ENCODE data around the gene AGBL5. TPM values are rescaled to one million over a fixed set of nuclear protein-coding genes. Genes with fewer than 3 reads are reported as not detected.

The AGBL5 gene
- total and polyA plus RNA-seq, 2 donors (not counting 1 experiment from before 2014, with no cell fraction given) = 10.0 to 17.5 TPM

DNA sequence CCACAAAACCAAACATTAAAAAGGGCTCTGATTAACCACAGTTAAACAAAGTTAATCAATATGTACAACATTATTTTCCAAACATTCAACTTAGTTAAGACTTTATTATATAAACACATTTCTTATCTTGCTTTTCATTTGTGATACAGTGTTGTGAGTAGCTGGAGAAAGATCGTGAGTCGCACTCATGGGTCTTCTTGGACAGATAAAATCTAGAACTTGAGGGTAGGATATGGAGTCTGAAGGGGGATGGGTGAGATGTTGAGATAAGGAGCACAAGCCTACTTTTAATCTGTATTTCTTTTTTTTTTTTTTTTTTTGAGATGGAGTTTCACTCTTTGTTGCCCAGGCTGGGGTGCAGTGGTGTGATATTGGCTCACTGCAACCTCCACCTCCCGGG, 41.3 kb upstream of the AGBL5 start:
- no peaks in the 10 kb centered on the region for H3K79me2 ChIP-seq (ENCODE audit: control insufficient read depth, insufficient read depth, low read length)
- Mint-ChIP-seq H3K4me1 (no peaks in the 10 kb centered on the region), H3K4me3 (no peak overlapping the region), H3K27me3 (peaks cover 18% of the 10 kb centered on the region), H3K9me3 (ENCODE audit: insufficient read depth) (no peaks in the 10 kb centered on the region), H3K27ac (no peak overlapping the region)
- H2AFZ ChIP-seq (ENCODE audit: insufficient read depth, low read depth, low read length, poor library complexity, severe bottlenecking) = no peak overlapping the region
- peaks cover 0 to 4% (median 0%) of the 10 kb centered on the region in 4 experiments for H3K27me3 ChIP-seq (replicated peaks in 1 of 4; ENCODE audit: control extremely low read depth in 1 of 4, control insufficient read depth in 3 of 4, insufficient read depth in 4 of 4, low read length in 3 of 4)
- CTCF ChIA-PET = no interaction called here
- H3K9ac ChIP-seq (ENCODE audit: low read length) = no peak overlapping the region
- H3K9me3 ChIP-seq (ENCODE audit: control extremely low read depth in 1 of 3, control insufficient read depth in 2 of 3, insufficient read depth in 1 of 3, low read length in 2 of 3) = no peaks in the 10 kb centered on the region
- no peak overlapping the region for H3K4me3 ChIP-seq (ENCODE audit: control extremely low read depth in 1 of 5, extremely low read depth in 1 of 5, insufficient read depth in 1 of 5, low read depth in 2 of 5, low read length in 4 of 5)
- WGBS (ENCODE audit: insufficient coverage) = 93% methylated on average over 2 of the region's 3 CpGs
- no peaks in the 10 kb centered on the region for H4K20me1 ChIP-seq (ENCODE audit: control insufficient read depth, insufficient read depth, low read length, poor library complexity, severe bottlenecking)
- POLR2A ChIA-PET = no interaction called here
- DNase-seq = no peak
- intact Hi-C loops (cut with micrococcal nuclease) = no loop called here
- no peak for TF ChIP-seq EZH2 (IDR thresholded peaks at IDR 0.05; ENCODE audit: borderline replicate concordance, insufficient read depth, low read depth, low read length, poor library complexity, severe bottlenecking)
- TF ChIP-seq, protein P1, sequence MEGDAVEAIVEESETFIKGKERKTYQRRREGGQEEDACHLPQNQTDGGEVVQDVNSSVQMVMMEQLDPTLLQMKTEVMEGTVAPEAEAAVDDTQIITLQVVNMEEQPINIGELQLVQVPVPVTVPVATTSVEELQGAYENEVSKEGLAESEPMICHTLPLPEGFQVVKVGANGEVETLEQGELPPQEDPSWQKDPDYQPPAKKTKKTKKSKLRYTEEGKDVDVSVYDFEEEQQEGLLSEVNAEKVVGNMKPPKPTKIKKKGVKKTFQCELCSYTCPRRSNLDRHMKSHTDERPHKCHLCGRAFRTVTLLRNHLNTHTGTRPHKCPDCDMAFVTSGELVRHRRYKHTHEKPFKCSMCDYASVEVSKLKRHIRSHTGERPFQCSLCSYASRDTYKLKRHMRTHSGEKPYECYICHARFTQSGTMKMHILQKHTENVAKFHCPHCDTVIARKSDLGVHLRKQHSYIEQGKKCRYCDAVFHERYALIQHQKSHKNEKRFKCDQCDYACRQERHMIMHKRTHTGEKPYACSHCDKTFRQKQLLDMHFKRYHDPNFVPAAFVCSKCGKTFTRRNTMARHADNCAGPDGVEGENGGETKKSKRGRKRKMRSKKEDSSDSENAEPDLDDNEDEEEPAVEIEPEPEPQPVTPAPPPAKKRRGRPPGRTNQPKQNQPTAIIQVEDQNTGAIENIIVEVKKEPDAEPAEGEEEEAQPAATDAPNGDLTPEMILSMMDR (IDR thresholded peaks at IDR 0.05) = no peak
- no peak for ATAC-seq (ENCODE audit: low read depth)
- H3K4me1 ChIP-seq (ENCODE audit: control insufficient read depth in 2 of 2, insufficient read depth in 2 of 2, low read length in 2 of 2) = no peaks in the 10 kb centered on the region
- H3K36me3 ChIP-seq (replicated peaks in 1 of 2; ENCODE audit: control extremely low read depth in 1 of 2, control insufficient read depth in 1 of 2, extremely low read depth in 1 of 2, insufficient read depth in 2 of 2, low read length in 1 of 2) = no peaks in the 10 kb centered on the region
- H3K4me2 ChIP-seq (replicated peaks; ENCODE audit: low read depth, low read length, poor library complexity, severe bottlenecking) = no peak overlapping the region
- H3K27ac ChIP-seq (ENCODE audit: low read length in 2 of 2) = no peak overlapping the region

DNA sequence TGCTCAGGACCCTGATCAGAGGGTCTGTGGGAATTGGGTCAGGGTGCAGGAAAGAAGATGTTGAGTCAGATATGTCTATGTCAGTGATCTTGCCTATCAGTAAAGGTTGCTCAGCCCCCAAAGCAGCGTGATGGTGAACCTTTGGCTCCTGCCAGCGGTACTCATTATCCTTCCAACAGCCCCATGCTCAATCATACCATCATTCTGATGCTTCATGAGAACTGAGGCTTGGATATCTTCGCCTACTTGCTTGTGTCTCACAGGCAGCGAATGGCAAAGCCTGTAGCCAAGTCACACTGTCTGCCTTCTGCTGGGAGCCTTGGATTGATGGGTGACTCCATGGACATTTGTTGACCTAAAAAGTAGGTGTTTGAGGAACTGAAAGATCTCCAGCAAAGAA, 37.7 kb upstream of the AGBL5 start:
- H3K27ac Mint-ChIP-seq = no peak overlapping the region
- intact Hi-C loops (cut with micrococcal nuclease) = no loop called here
- no peak overlapping the region for H3K27ac ChIP-seq (ENCODE audit: low read length in 2 of 2)
- peaks cover 8% of the 10 kb centered on the region for H3K27me3 Mint-ChIP-seq
- H3K9me3 Mint-ChIP-seq (ENCODE audit: insufficient read depth) = no peaks in the 10 kb centered on the region
- no peak overlapping the region for H3K9ac ChIP-seq (ENCODE audit: low read length)
- H3K9me3 ChIP-seq (ENCODE audit: control extremely low read depth in 1 of 3, control insufficient read depth in 2 of 3, insufficient read depth in 1 of 3, low read length in 2 of 3) = no peaks in the 10 kb centered on the region
- ATAC-seq (ENCODE audit: low read depth) (no peak), DNase-seq (no peak)
- no peaks in the 10 kb centered on the region for H3K36me3 ChIP-seq (replicated peaks in 1 of 2; ENCODE audit: control extremely low read depth in 1 of 2, control insufficient read depth in 1 of 2, extremely low read depth in 1 of 2, insufficient read depth in 2 of 2, low read length in 1 of 2)
- H3K4me3 Mint-ChIP-seq = no peak overlapping the region
- H3K79me2 ChIP-seq (ENCODE audit: control insufficient read depth, insufficient read depth, low read length) = no peaks in the 10 kb centered on the region
- H2AFZ ChIP-seq (ENCODE audit: insufficient read depth, low read depth, low read length, poor library complexity, severe bottlenecking) = no peak overlapping the region
- no peaks in the 10 kb centered on the region for H3K4me1 Mint-ChIP-seq
- TF ChIP-seq EZH2 (IDR thresholded peaks at IDR 0.05; ENCODE audit: borderline replicate concordance, insufficient read depth, low read depth, low read length, poor library complexity, severe bottlenecking) = no peak
- TF ChIP-seq, protein P1 (IDR thresholded peaks at IDR 0.05) = no peak
- WGBS (ENCODE audit: insufficient coverage) = 94% methylated on average over 3 of the region's 4 CpGs
- ChIA-PET POLR2A (no interaction called here), CTCF (interaction anchor here (9.1 kb wide), 1 partner anchor 52 kb away, joined by 145 read pairs; no protein-coding TSS in a partner anchor)
- H4K20me1 ChIP-seq (ENCODE audit: control insufficient read depth, insufficient read depth, low read length, poor library complexity, severe bottlenecking) = no peaks in the 10 kb centered on the region
- no peak overlapping the region for H3K4me2 ChIP-seq (replicated peaks; ENCODE audit: low read depth, low read length, poor library complexity, severe bottlenecking)
- H3K27me3 ChIP-seq (replicated peaks in 1 of 4; ENCODE audit: control extremely low read depth in 1 of 4, control insufficient read depth in 3 of 4, insufficient read depth in 4 of 4, low read length in 3 of 4) = no peaks in the 10 kb centered on the region
- no peaks in the 10 kb centered on the region for H3K4me1 ChIP-seq (ENCODE audit: control insufficient read depth in 2 of 2, insufficient read depth in 2 of 2, low read length in 2 of 2)
- no peak overlapping the region for H3K4me3 ChIP-seq (ENCODE audit: control extremely low read depth in 1 of 5, extremely low read depth in 1 of 5, insufficient read depth in 1 of 5, low read depth in 2 of 5, low read length in 4 of 5)
